Ovary (tissue), 9 donors: ENCODE results near the gene OR51A4. TPM values are rescaled to one million over a fixed set of nuclear protein-coding genes. Genes with fewer than 3 reads are reported as not detected.

Experiments
- DNase-seq, 5 donors: peaks; one replicate each; pipeline ENCODE4 v3.0.0-alpha.2; 2019 to 2020
- H3K27ac ChIP-seq, 2 donors: fragments of 200-600 bp; one replicate each; pipeline versions ENCODE4 v1.5.1 to v1.8.0; 2019 to 2022
- H3K27me3 ChIP-seq: fragments of 200-600 bp; one replicate; pipeline ENCODE4 v1.8.0; 2022
- H3K36me3 ChIP-seq: fragments of 200-600 bp; sonication (generic); one replicate; pipeline ENCODE4 v1.5.1; 2019
- H3K4me1 ChIP-seq: one replicate; pipeline ENCODE4 v1.8.1; 2013; ENCODE audit warnings: mild to moderate bottlenecking, moderate library complexity; ENCODE audit not compliant: insufficient read depth
- H3K4me3 ChIP-seq: fragments of 200-600 bp; sonication (generic); one replicate; pipeline ENCODE4 v1.5.1; 2017
- H3K9me3 ChIP-seq, 2 donors: fragments of 200-600 bp in 1 of 2; sonication (generic) in 1 of 2; one replicate each; pipeline versions ENCODE4 v1.5.1 to v1.8.1; 2013 to 2019; ENCODE audit warnings: mild to moderate bottlenecking in 1 of 2, moderate library complexity in 1 of 2
- CTCF ChIP-seq, 3 donors: fragments of 450-650 bp in 2 of 3; fragments of 200-600 bp in 1 of 3; IDR thresholded peaks; one replicate each; pipeline versions ENCODE4 v1.5.1 to v1.8.0; 2016 to 2022; ENCODE audit warnings: antibody characterized with exemption in 3 of 3, mild to moderate bottlenecking in 1 of 3
- EP300 ChIP-seq: sonication (generic); formaldehyde crosslinking; IDR thresholded peaks from one replicate; pipeline ENCODE4 v1.6.1; 2017; ENCODE audit warnings: antibody characterized with exemption
- POLR2A ChIP-seq: fragments of 450-650 bp; IDR thresholded peaks from one replicate; pipeline ENCODE4 v1.6.1; 2017; ENCODE audit warnings: antibody characterized with exemption, mild to moderate bottlenecking, moderate library complexity
- intact Hi-C, 4 donors: fragments of 100-400 bp; cut with DNase I; formaldehyde crosslinking; loops; one replicate each; pipeline versions ENCODE4 v1.11.0 to v1.15.1; 2022 to 2023
- polyA plus RNA-seq, 2 donors: library from polyadenylated mRNA; stranded (reverse); fragments of 200-250 nt in 1 of 2; fragments of 350-450 nt in 1 of 2; fragmentation: Illumina TruSeq in 1 of 2; extraction: RNeasy Lipid Tissue Mini Kit (QIAGEN cat#74804) in 1 of 2; gene quantifications; one replicate each; pipeline ENCODE4 v1.2.3, GENCODE V29; 2013 to 2014
- total RNA-seq, 7 donors: library from RNA; depleted of rRNA in 2 of 7; stranded (reverse); fragments of >200 nt in 2 of 7; fragmentation: NEBNext Ultra II Directional in 3 of 7; extraction: Animal tissue kit (Norgen Biotek cat#: 25700) in 3 of 7; gene quantifications; one replicate each; pipeline versions ENCODE4 v1.1.0 to v1.2.4, GENCODE V29; 2016 to 2023
- donor health status: DM: no; HTN: no; CAD: no; lungs with moderate emphysema.
- donor health status: DM: no; HTN: no; CAD: no.
- donor health status: Bipolar disorder and iron deficiency.
- donor health status: DM: yes; HTN: yes; CAD: no.
- donor health status: DM: no; HTN: no; CAD: no.
- donor health status: DM: yes; HTN: yes; CAD: no.

The OR51A4 gene
- total and polyA plus RNA-seq, 9 donors = not detected

- H3K27ac ChIP-seq = no peak overlapping the region
- no peaks in the 10 kb centered on the region for H3K27me3 ChIP-seq
- TF ChIP-seq EP300 = no peak
- TF ChIP-seq CTCF (IDR thresholded peaks at IDR 0.05) = no peak
- no peak for TF ChIP-seq POLR2A
- no peaks in the 10 kb centered on the region for H3K4me1 ChIP-seq
- no peaks in the 10 kb centered on the region for H3K9me3 ChIP-seq
- H3K4me3 ChIP-seq = no peak overlapping the region
- H3K36me3 ChIP-seq = no peaks in the 10 kb centered on the region
- intact Hi-C loops = no loop called here
- DNase-seq = no peak
Observed at GRCh38 chr11:4916581-4916980, 30.8 kb downstream of the OR51A4 start.

- Histone ChIP-seq H3K4me3 (no peak within 1 kb of the TSS), H3K27me3 (no peaks in the 10 kb centered on the region), H3K4me1 (no peaks in the 10 kb centered on the region), H3K36me3 (no peaks in the 10 kb centered on the region), H3K9me3 (no peaks in the 10 kb centered on the region), H3K27ac (no peak within 1 kb of the TSS)
- intact Hi-C loops = no loop called here
- no peak for TF ChIP-seq CTCF (IDR thresholded peaks at IDR 0.05)
- no peak for TF ChIP-seq POLR2A
- TF ChIP-seq EP300 = no peak
- no peak for DNase-seq
Observed at GRCh38 chr11:4903484-4903883, 43.9 kb downstream of the OR51A4 start, which contains the start of gene OR51A7. Gene OR51A7, plus strand, starts transcription at chr11:4903783. Its CDS starts 3,587 bp downstream, at chr11:4907370.

Other genes with a start within 250 kb of the OR51A4 start
- gene OR51E2, start 249.8 kb downstream of the OR51A4 start, total RNA-seq = under 1 TPM in 4 of 7 donors, not detected in 3; 0.11 to 0.65 (median 0.23) TPM
- 1 to 10 TPM in 1 of 2 donors, under 1 TPM in 1; 0.67 to 2.0 TPM for gene OR51E2, start 249.8 kb downstream of the OR51A4 start, polyA plus RNA-seq
- under 1 TPM in 1 of 7 donors, not detected in 6; 0.23 TPM for gene MMP26, start 242.8 kb downstream of the OR51A4 start, total RNA-seq
- gene MMP26, start 242.8 kb downstream of the OR51A4 start, polyA plus RNA-seq = not detected
- not detected for gene OR51F1, start 177.7 kb downstream of the OR51A4 start, total RNA-seq
- gene OR51F1, start 177.7 kb downstream of the OR51A4 start, polyA plus RNA-seq = not detected
- gene OR52R1, start 143.2 kb downstream of the OR51A4 start, total RNA-seq = not detected
- not detected for gene OR52R1, start 143.2 kb downstream of the OR51A4 start, polyA plus RNA-seq
- gene OR51F2, start 126.3 kb downstream of the OR51A4 start, total RNA-seq = not detected
- gene OR51F2, start 126.3 kb downstream of the OR51A4 start, polyA plus RNA-seq = not detected
- gene OR51S1, start 98.4 kb downstream of the OR51A4 start, total RNA-seq = not detected
- not detected for gene OR51S1, start 98.4 kb downstream of the OR51A4 start, polyA plus RNA-seq
- gene OR51T1, start 65.7 kb downstream of the OR51A4 start, total RNA-seq = not detected
- gene OR51T1, start 65.7 kb downstream of the OR51A4 start, polyA plus RNA-seq = not detected
- not detected for gene OR51A7, start 43.8 kb downstream of the OR51A4 start, total RNA-seq
- gene OR51A7, start 43.8 kb downstream of the OR51A4 start, polyA plus RNA-seq = not detected
- gene OR51G2, start 28.3 kb downstream of the OR51A4 start, total RNA-seq = not detected
- not detected for gene OR51G2, start 28.3 kb downstream of the OR51A4 start, polyA plus RNA-seq
- gene OR51G1, start 23.3 kb downstream of the OR51A4 start, total RNA-seq = not detected
- not detected for gene OR51G1, start 23.3 kb downstream of the OR51A4 start, polyA plus RNA-seq
- not detected for gene OR51A2, start 8.1 kb upstream of the OR51A4 start, total RNA-seq
- not detected for gene OR51A2, start 8.1 kb upstream of the OR51A4 start, polyA plus RNA-seq
- not detected for gene OR51L1, start 47.2 kb upstream of the OR51A4 start, total RNA-seq
- gene OR51L1, start 47.2 kb upstream of the OR51A4 start, polyA plus RNA-seq = not detected
- not detected for gene OR52J3, start 98.9 kb upstream of the OR51A4 start, total RNA-seq
- not detected for gene OR52J3, start 98.9 kb upstream of the OR51A4 start, polyA plus RNA-seq
- not detected for gene OR52E2, start 112.0 kb upstream of the OR51A4 start, total RNA-seq
- gene OR52E2, start 112.0 kb upstream of the OR51A4 start, polyA plus RNA-seq = not detected
- gene OR52E1, start 122.0 kb upstream of the OR51A4 start, total RNA-seq = not detected
- gene OR52E1, start 122.0 kb upstream of the OR51A4 start, polyA plus RNA-seq = not detected
- not detected for gene OR52A5, start 190.8 kb upstream of the OR51A4 start, total RNA-seq
- gene OR52A5, start 190.8 kb upstream of the OR51A4 start, polyA plus RNA-seq = not detected
- gene OR52A1, start 207.2 kb upstream of the OR51A4 start, total RNA-seq = under 1 TPM in 1 of 7 donors, not detected in 6; 0.02 TPM
- not detected for gene OR52A1, start 207.2 kb upstream of the OR51A4 start, polyA plus RNA-seq